Activated gamma-delta T cell treated with Interleukin-2 at 50 U/mL for 16 hours (primary cell): Measurements from ENCODE around the gene TTC28.
"Not testable (repeated sequence)": the region's sequence is repeated elsewhere in the genome, so short reads cannot be mapped to it uniquely, and the experiment has no call there.

ENCODE experiments used
- DNase-seq: peaks from one replicate; pipeline ENCODE4 v3.0.0-alpha.2; 2020

The TTC28 gene

GRCh38 chr22:28679611-28680287 lies at the start of gene TTC28:
TSS of gene TTC28 (minus strand) at chr22:28679840. CDS start at chr22:28679723, 117 bp downstream.
- DNase-seq, result peak; percentile 17

GRCh38 chr22:28728621-28729313 lies 49.1 kb upstream of the TTC28 start:
- no peak for DNase-seq

GRCh38 chr22:28728002-28728401 lies 48.4 kb upstream of the TTC28 start:
- DNase-seq, result no peak

GRCh38 chr22:28718044-28718443 lies 38.4 kb upstream of the TTC28 start:
- DNase-seq, result no peak

- DNase-seq, result no peak
Measured at GRCh38 chr22:28716686-28717085, 37.0 kb upstream of the TTC28 start.

GRCh38 chr22:28715611-28716010 lies 36.0 kb upstream of the TTC28 start:
- no peak for DNase-seq

GRCh38 chr22:28714043-28714628 lies 34.5 kb upstream of the TTC28 start:
- no peak for DNase-seq

- DNase-seq, result no peak
Measured at GRCh38 chr22:28711820-28712777, 32.5 kb upstream of the TTC28 start.

GRCh38 chr22:28711341-28711740 lies 31.7 kb upstream of the TTC28 start:
- DNase-seq, result no peak

GRCh38 chr22:28710576-28711191 lies 31.0 kb upstream of the TTC28 start:
- DNase-seq, result no peak

GRCh38 chr22:28710107-28710506 lies 30.5 kb upstream of the TTC28 start:
- no peak for DNase-seq

- DNase-seq, result no peak
Measured at GRCh38 chr22:28706845-28707244, 27.2 kb upstream of the TTC28 start.

- no peak for DNase-seq
Measured at GRCh38 chr22:28703436-28703835, 23.8 kb upstream of the TTC28 start.

- no peak for DNase-seq
Measured at GRCh38 chr22:28702891-28703290, 23.3 kb upstream of the TTC28 start.

GRCh38 chr22:28693041-28693760 lies 13.6 kb upstream of the TTC28 start:
- not testable (repeated sequence) for DNase-seq

- DNase-seq, result not testable (repeated sequence)
Measured at GRCh38 chr22:28689796-28690195, 10.2 kb upstream of the TTC28 start.

- DNase-seq, result not testable (repeated sequence)
Measured at GRCh38 chr22:28682966-28683365, 3.3 kb upstream of the TTC28 start.

GRCh38 chr22:28680813-28681490 lies 1.3 kb upstream of the TTC28 start:
- not testable (repeated sequence) for DNase-seq

GRCh38 chr22:28678778-28679610 lies 646 bp downstream of the TTC28 start:
- DNase-seq, result not testable (repeated sequence)

- DNase-seq, result not testable (repeated sequence)
Measured at GRCh38 chr22:28678170-28678569, 1.5 kb downstream of the TTC28 start.
